GM12878 (cell line): ENCODE measurements around the gene ACVR2A. TPM values are rescaled to one million over a fixed set of nuclear protein-coding genes. Genes with fewer than 3 reads are reported as not detected.

Source experiments
- ATAC-seq: fragments of 200-7000 bp; cut with Tn5 transposase; 3 replicates; pipeline ENCODE4 v1.9.1; 2020; ENCODE audit warnings: mild to moderate bottlenecking, moderate library complexity
- BruUV-seq: library from RNA; stranded (reverse); fragments of 400-500 nt; replicated peaks from 2 replicates; lab custom pipeline; 2021; lab: Mats Ljungman, UMichigan
- CTCF ChIA-PET: fragments of 300-600 bp; sonication (Branson Sonifier 250); formaldehyde crosslinking; extraction: SDS; loops from one replicate; lab custom pipeline; 2021; ENCODE audit warnings: inconsistent platforms; lab: Yijun Ruan, JAX
- POLR2A ChIA-PET: fragments of 350-600 bp; formaldehyde crosslinking; extraction: SDS; loops from one replicate; lab custom pipeline; 2021; ENCODE audit warnings: inconsistent platforms; lab: Charles Lee
- RAD21 ChIA-PET: fragments of 300-600 bp; sonication (Branson Sonifier 250); formaldehyde crosslinking; loops from one replicate; lab custom pipeline; 2023; ENCODE audit warnings: antibody characterized with exemption; ENCODE audit not compliant: unreplicated experiment; lab: Charles Lee
- SMC1A ChIA-PET: fragments of 300-600 bp; sonication (Branson Sonifier 250); formaldehyde crosslinking; loops from one replicate; lab custom pipeline; 2023; ENCODE audit not compliant: unreplicated experiment, uncharacterized antibody; lab: Charles Lee
- DNase-seq: peaks from one replicate; pipeline ENCODE4 v3.0.0-alpha.2; 2011; ENCODE audit warnings: low read depth, low spot score
- FAIRE-seq: peaks from 3 replicates; lab custom pipeline; 2011; peaks lifted over from hg19 to GRCh38; lab: Jason Lieb, UNC
- H2AFZ ChIP-seq: 2 replicates; pipeline ENCODE4 v1.6.0; 2011; ENCODE audit warnings: low read depth, low read length, control low read depth; ENCODE audit not compliant: control insufficient read depth
- H3K27ac ChIP-seq: 2 replicates; pipeline ENCODE4 v1.5.1; 2011; ENCODE audit warnings: control low read depth; ENCODE audit not compliant: control insufficient read depth, insufficient read depth
- H3K27me3 ChIP-seq, 2 experiments: replicated peaks in 1 of 2; 2 replicates each; pipeline versions ENCODE4 v1.6.0 to v1.6.1; 2011; ENCODE audit warnings: low read length in 1 of 2; ENCODE audit not compliant: control insufficient read depth in 2 of 2, insufficient read depth in 2 of 2
- H3K36me3 ChIP-seq, 2 experiments: 2 replicates each; pipeline ENCODE4 v1.5.1; 2011; ENCODE audit warnings: low read length in 1 of 2; ENCODE audit not compliant: control insufficient read depth in 2 of 2, insufficient read depth in 2 of 2
- H3K4me1 ChIP-seq: 2 replicates; pipeline ENCODE4 v1.6.1; 2011; ENCODE audit warnings: mild to moderate bottlenecking, low read length, moderate library complexity, mixed read lengths; ENCODE audit not compliant: control insufficient read depth, insufficient read depth
- H3K4me2 ChIP-seq: 2 replicates; pipeline ENCODE4 v1.6.0; 2011; ENCODE audit warnings: control low read depth; ENCODE audit not compliant: control insufficient read depth, insufficient read depth
- H3K4me3 ChIP-seq: fragments of 200-600 bp; sonication (generic); 2 replicates; pipeline ENCODE4 v1.5.1; 2016
- H3K79me2 ChIP-seq: 2 replicates; pipeline ENCODE4 v1.6.0; 2011; ENCODE audit warnings: low read length; ENCODE audit not compliant: control insufficient read depth, insufficient read depth
- H3K9ac ChIP-seq: 2 replicates; pipeline ENCODE4 v1.8.0; 2011; ENCODE audit warnings: low read length, control low read depth, mixed read lengths; ENCODE audit not compliant: control insufficient read depth, insufficient read depth
- H3K9me3 ChIP-seq: replicated peaks from 3 replicates; pipeline ENCODE4 v1.5.1; 2011; ENCODE audit warnings: mild to moderate bottlenecking, low read length; ENCODE audit not compliant: control insufficient read depth, insufficient read depth
- H4K20me1 ChIP-seq: 2 replicates; pipeline ENCODE4 v1.6.0; 2011; ENCODE audit not compliant: control insufficient read depth, insufficient read depth
- BMI1 ChIP-seq: fragments of 450-650 bp; IDR thresholded peaks from 2 replicates; pipeline ENCODE4 v1.6.1; 2016; ENCODE audit warnings: mild to moderate bottlenecking, moderate library complexity, borderline replicate concordance
- BRCA1 ChIP-seq: IDR thresholded peaks from 2 replicates; pipeline ENCODE4 v1.6.1; 2011; ENCODE audit warnings: low read depth, low read length, improper control_type of control experiment
- CHD2 ChIP-seq: IDR thresholded peaks from 2 replicates; pipeline ENCODE4 v1.6.1; 2011; ENCODE audit warnings: low read depth, low read length, improper control_type of control experiment, borderline replicate concordance
- HDAC2 ChIP-seq: fragments of 200-600 bp; sonication (generic); IDR thresholded peaks from 2 replicates; pipeline ENCODE4 v1.6.1; 2017
- KLF5 ChIP-seq: fragments of 450-650 bp; IDR thresholded peaks from 2 replicates; pipeline ENCODE4 v1.6.1; 2014; ENCODE audit warnings: mild to moderate bottlenecking; ENCODE audit not compliant: partially characterized antibody
- LARP7 ChIP-seq: fragments of 450-650 bp; IDR thresholded peaks from 2 replicates; pipeline ENCODE4 v1.6.1; 2017; ENCODE audit warnings: mild to moderate bottlenecking
- MEF2A ChIP-seq: IDR thresholded peaks from 2 replicates; pipeline ENCODE4 v1.6.1; 2011; ENCODE audit warnings: low read depth, mild to moderate bottlenecking, low read length, moderate library complexity; ENCODE audit not compliant: insufficient read depth
- MTA2 ChIP-seq: fragments of 450-650 bp; IDR thresholded peaks from 2 replicates; pipeline ENCODE4 v1.6.1; 2016; ENCODE audit warnings: low read depth, mild to moderate bottlenecking, moderate library complexity
- MTA3 ChIP-seq: IDR thresholded peaks from 2 replicates; pipeline ENCODE4 v1.6.1; 2012; ENCODE audit warnings: low read length, inconsistent platforms, borderline replicate concordance
- NR2C1 ChIP-seq: fragments of 450-650 bp; IDR thresholded peaks from 2 replicates; pipeline ENCODE4 v1.6.1; 2017; ENCODE audit warnings: antibody characterized with exemption, mild to moderate bottlenecking, moderate library complexity
- NR2F1 ChIP-seq: fragments of 450-650 bp; conservative IDR thresholded peaks from 2 replicates; pipeline ENCODE4 v1.6.1; 2017; ENCODE audit warnings: mild to moderate bottlenecking
- PAX5 ChIP-seq: IDR thresholded peaks from 2 replicates; pipeline ENCODE4 v1.6.1; 2011; ENCODE audit warnings: low read depth, low read length, borderline replicate concordance
- POLR2AphosphoS5 ChIP-seq: IDR thresholded peaks from 2 replicates; pipeline ENCODE4 v1.6.1; 2011; ENCODE audit warnings: mild to moderate bottlenecking, low read length, inconsistent platforms
- RAD51 ChIP-seq: fragments of 450-650 bp; IDR thresholded peaks from 2 replicates; pipeline ENCODE4 v1.6.1; 2016; ENCODE audit warnings: moderate library complexity, mild to moderate bottlenecking, inconsistent platforms
- SIX5 ChIP-seq: IDR thresholded peaks from 2 replicates; pipeline ENCODE4 v1.6.1; 2011; ENCODE audit warnings: mild to moderate bottlenecking, low read depth, low read length, moderate library complexity; ENCODE audit not compliant: severe bottlenecking
- SP1 ChIP-seq: IDR thresholded peaks from one replicate; pipeline ENCODE4 v1.6.1; 2011; ENCODE audit warnings: low read depth, low read length
- TAF1 ChIP-seq: IDR thresholded peaks from 2 replicates; pipeline ENCODE4 v1.6.1; 2011; ENCODE audit warnings: mild to moderate bottlenecking, low read depth, low read length, borderline replicate concordance
- ZNF207 ChIP-seq: fragments of 450-650 bp; IDR thresholded peaks from 2 replicates; pipeline ENCODE4 v1.6.1; 2014; ENCODE audit warnings: antibody characterized with exemption, mild to moderate bottlenecking, borderline replicate concordance
- WGBS: methylation state at CpG from one replicate; pipeline ENCODE4 v1.1.6; 2016; ENCODE audit warnings: low lambda C conversion rate; ENCODE audit not compliant: insufficient replicate concordance, insufficient coverage; ENCODE audit errors: missing lambda C conversion rate; 5-methylcytosine and 5-hydroxymethylcytosine counted together
- in situ Hi-C: fragments of 300-500 bp; cut with MboI; formaldehyde crosslinking; loops from 9 replicates; pipeline ENCODE4 v1.14.3; 2018; ENCODE audit warnings: mixed read lengths
- intact Hi-C: fragments of 100-400 bp; cut with micrococcal nuclease; formaldehyde crosslinking; loops from one replicate; pipeline ENCODE4 v1.14.2; 2022; ENCODE audit not compliant: unreplicated experiment
- polyA plus RNA-seq, 11 experiments: library from polyadenylated mRNA; depleted of rRNA in 4 of 11; unstranded in 6 of 11; stranded (reverse) in 5 of 11; fragments of >200 nt; fragmentation: Nextera tagmentation in 4 of 11; fragmentation: Illumina TruSeq in 1 of 11; extraction: Ambion mirVana in 4 of 11; extraction: Trizol in 1 of 11; gene quantifications; 1 replicate in 1 of 11; 2 replicates in 10 of 11; pipeline versions ENCODE4 v1.2.1 to v1.2.3, GENCODE V29; 2011 to 2016; ENCODE audit warnings: inconsistent platforms in 2 of 11, missing spikeins in 2 of 11, low read depth in 1 of 11
- total RNA-seq, 4 experiments: library from RNA; depleted of rRNA in 3 of 4; stranded (reverse); fragments of >200 nt in 3 of 4; fragmentation: Illumina TruSeq in 1 of 4; extraction: Trizol in 1 of 4; gene quantifications; 2 replicates each; pipeline versions ENCODE4 v1.2.1 to v1.2.3, GENCODE V29; 2013 to 2021
- TF ChIP-seq, protein P1 (sequence below): fragments of 450-650 bp; IDR thresholded peaks from 2 replicates; pipeline ENCODE4 v1.6.1; 2018; ENCODE audit warnings: mild to moderate bottlenecking, low read depth, moderate library complexity; ENCODE audit not compliant: partially characterized antibody
- TF ChIP-seq, protein P2 (sequence below): fragments of 450-650 bp; conservative IDR thresholded peaks from 2 replicates; pipeline ENCODE4 v1.6.1; 2017; ENCODE audit warnings: mild to moderate bottlenecking, moderate library complexity

Gene ACVR2A
- total and polyA plus RNA-seq, 10 of the 15 experiments (the other 5 are each of a cell fraction or from before 2014, with no cell fraction given), result 0.42 to 3.0 (median 1.7) TPM

DNA sequence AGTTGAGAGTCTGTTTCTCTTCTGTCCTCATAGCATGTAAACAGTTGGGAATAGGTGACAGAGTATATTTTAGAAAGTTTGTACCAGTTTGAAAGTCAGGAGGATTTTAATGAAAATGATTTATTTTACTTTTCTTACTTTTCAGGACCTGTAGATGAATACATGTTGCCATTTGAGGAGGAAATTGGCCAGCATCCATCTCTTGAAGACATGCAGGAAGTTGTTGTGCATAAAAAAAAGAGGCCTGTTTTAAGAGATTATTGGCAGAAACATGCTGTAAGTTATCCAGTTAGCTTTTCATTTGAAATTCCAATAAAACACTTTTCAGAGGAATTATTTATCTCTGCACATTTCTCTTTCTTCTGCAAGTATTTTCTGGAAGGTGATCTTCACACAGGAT lies 81.1 kb downstream of the ACVR2A start (continued):
- no peak for TF ChIP-seq NR2F1

DNA sequence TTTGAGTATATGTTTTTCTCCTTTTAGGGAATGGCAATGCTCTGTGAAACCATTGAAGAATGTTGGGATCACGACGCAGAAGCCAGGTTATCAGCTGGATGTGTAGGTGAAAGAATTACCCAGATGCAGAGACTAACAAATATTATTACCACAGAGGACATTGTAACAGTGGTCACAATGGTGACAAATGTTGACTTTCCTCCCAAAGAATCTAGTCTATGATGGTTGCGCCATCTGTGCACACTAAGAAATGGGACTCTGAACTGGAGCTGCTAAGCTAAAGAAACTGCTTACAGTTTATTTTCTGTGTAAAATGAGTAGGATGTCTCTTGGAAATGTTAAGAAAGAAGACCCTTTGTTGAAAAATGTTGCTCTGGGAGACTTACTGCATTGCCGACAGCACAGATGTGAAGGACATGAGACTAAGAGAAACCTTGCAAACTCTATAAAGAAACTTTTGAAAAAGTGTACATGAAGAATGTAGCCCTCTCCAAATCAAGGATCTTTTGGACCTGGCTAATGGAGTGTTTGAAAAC lies 82.3 kb downstream of the ACVR2A start:
- RAD21 ChIA-PET, result interaction anchor here (1.2 kb wide), 1 partner anchor 582 kb away, joined by 4 read pairs; no protein-coding TSS in a partner anchor
- Histone ChIP-seq H3K4me1 (no peaks in the 10 kb centered on the region), H3K4me2 (no peak overlapping the region), H3K9ac (no peak overlapping the region), H3K27me3 (no peaks in the 10 kb centered on the region), H4K20me1 (no peaks in the 10 kb centered on the region), H3K36me3 (no peaks in the 10 kb centered on the region), H3K4me3 (no peak overlapping the region), H3K79me2 (no peaks in the 10 kb centered on the region), H3K27ac (no peak overlapping the region), H2AFZ (no peak overlapping the region), H3K9me3 (no peaks in the 10 kb centered on the region)
- DNase-seq (no peak), ATAC-seq (no peak), FAIRE-seq (no peak)
- CTCF ChIA-PET, result interaction anchor here (1.0 kb wide), 1 partner anchor 17 kb away, joined by 3 read pairs; no protein-coding TSS in a partner anchor
- in situ Hi-C loops, result no loop called here
- no TSS peak for BruUV-seq
- SMC1A ChIA-PET, result interaction anchor here (1.0 to 1.9 kb wide), 2 partner anchors 582 to 844 kb away, joined by 3 to 6 read pairs; no protein-coding TSS in a partner anchor
- POLR2A ChIA-PET, result no interaction called here
- 97% methylated on average over 4 of the region's 4 CpGs for WGBS
- intact Hi-C loops, result no loop called here
- TF ChIP-seq, protein P1, sequence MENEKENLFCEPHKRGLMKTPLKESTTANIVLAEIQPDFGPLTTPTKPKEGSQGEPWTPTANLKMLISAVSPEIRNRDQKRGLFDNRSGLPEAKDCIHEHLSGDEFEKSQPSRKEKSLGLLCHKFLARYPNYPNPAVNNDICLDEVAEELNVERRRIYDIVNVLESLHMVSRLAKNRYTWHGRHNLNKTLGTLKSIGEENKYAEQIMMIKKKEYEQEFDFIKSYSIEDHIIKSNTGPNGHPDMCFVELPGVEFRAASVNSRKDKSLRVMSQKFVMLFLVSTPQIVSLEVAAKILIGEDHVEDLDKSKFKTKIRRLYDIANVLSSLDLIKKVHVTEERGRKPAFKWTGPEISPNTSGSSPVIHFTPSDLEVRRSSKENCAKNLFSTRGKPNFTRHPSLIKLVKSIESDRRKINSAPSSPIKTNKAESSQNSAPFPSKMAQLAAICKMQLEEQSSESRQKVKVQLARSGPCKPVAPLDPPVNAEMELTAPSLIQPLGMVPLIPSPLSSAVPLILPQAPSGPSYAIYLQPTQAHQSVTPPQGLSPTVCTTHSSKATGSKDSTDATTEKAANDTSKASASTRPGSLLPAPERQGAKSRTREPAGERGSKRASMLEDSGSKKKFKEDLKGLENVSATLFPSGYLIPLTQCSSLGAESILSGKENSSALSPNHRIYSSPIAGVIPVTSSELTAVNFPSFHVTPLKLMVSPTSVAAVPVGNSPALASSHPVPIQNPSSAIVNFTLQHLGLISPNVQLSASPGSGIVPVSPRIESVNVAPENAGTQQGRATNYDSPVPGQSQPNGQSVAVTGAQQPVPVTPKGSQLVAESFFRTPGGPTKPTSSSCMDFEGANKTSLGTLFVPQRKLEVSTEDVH, result no peak
- TF ChIP-seq SIX5, result no peak
- TF ChIP-seq KLF5, result no peak
- TF ChIP-seq NR2C1, result no peak
- TF ChIP-seq LARP7, result no peak
- no peak for TF ChIP-seq RAD51
- no peak for TF ChIP-seq PAX5
- no peak for TF ChIP-seq POLR2AphosphoS5
- no peak for TF ChIP-seq MTA2
- TF ChIP-seq, protein P2, sequence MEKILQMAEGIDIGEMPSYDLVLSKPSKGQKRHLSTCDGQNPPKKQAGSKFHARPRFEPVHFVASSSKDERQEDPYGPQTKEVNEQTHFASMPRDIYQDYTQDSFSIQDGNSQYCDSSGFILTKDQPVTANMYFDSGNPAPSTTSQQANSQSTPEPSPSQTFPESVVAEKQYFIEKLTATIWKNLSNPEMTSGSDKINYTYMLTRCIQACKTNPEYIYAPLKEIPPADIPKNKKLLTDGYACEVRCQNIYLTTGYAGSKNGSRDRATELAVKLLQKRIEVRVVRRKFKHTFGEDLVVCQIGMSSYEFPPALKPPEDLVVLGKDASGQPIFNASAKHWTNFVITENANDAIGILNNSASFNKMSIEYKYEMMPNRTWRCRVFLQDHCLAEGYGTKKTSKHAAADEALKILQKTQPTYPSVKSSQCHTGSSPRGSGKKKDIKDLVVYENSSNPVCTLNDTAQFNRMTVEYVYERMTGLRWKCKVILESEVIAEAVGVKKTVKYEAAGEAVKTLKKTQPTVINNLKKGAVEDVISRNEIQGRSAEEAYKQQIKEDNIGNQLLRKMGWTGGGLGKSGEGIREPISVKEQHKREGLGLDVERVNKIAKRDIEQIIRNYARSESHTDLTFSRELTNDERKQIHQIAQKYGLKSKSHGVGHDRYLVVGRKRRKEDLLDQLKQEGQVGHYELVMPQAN, result no peak
- TF ChIP-seq ZNF207, result no peak
- TF ChIP-seq SP1, result no peak
- no peak for TF ChIP-seq HDAC2
- TF ChIP-seq MEF2A, result no peak
- no peak for TF ChIP-seq TAF1
- no peak for TF ChIP-seq BRCA1
- no peak for TF ChIP-seq MTA3
- TF ChIP-seq CHD2, result no peak
- TF ChIP-seq BMI1, result no peak
